Neural progenitor cell (in vitro differentiated cells): ENCODE measurements around the gene OTUD5. TPM values are rescaled to one million over a fixed set of nuclear protein-coding genes. Genes with fewer than 3 reads are reported as not detected.

Experiments used
- DNase-seq: peaks from one replicate; pipeline ENCODE4 v3.0.0-alpha.2; 2016; ENCODE audit warnings: low spot score
- H2AFZ ChIP-seq: fragments of 200-600 bp; sonication (generic); replicated peaks from 2 replicates; pipeline ENCODE4 v1.6.1; 2016; ENCODE audit warnings: antibody characterized with exemption
- H3F3A ChIP-seq: fragments of 200-600 bp; sonication (generic); 2 replicates; pipeline ENCODE4 v1.6.1; 2016; ENCODE audit warnings: antibody characterized with exemption, low read depth
- H3K27ac ChIP-seq: fragments of 200-600 bp; sonication (generic); 2 replicates; pipeline ENCODE4 v1.5.1; 2016; ENCODE audit warnings: mild to moderate bottlenecking
- H3K27me3 ChIP-seq: fragments of 200-600 bp; sonication (generic); 2 replicates; pipeline ENCODE4 v1.6.1; 2016; ENCODE audit warnings: mild to moderate bottlenecking, moderate library complexity
- H3K36me3 ChIP-seq: fragments of 200-600 bp; sonication (generic); 2 replicates; pipeline ENCODE4 v1.5.1; 2016
- H3K4me1 ChIP-seq: fragments of 200-600 bp; sonication (generic); 2 replicates; pipeline ENCODE4 v1.6.1; 2016; ENCODE audit warnings: mixed run types
- H3K4me2 ChIP-seq: fragments of 200-600 bp; sonication (generic); 2 replicates; pipeline ENCODE4 v1.6.1; 2016
- H3K4me3 ChIP-seq: fragments of 200-600 bp; sonication (generic); 2 replicates; pipeline ENCODE4 v1.5.1; 2016
- H3K79me2 ChIP-seq: fragments of 200-600 bp; sonication (generic); 2 replicates; pipeline ENCODE4 v1.6.1; 2016; ENCODE audit warnings: low read depth
- H3K9ac ChIP-seq: fragments of 200-600 bp; sonication (generic); 2 replicates; pipeline ENCODE4 v1.6.1; 2016
- H3K9me3 ChIP-seq: fragments of 200-600 bp; sonication (generic); 2 replicates; pipeline ENCODE4 v1.5.1; 2016; ENCODE audit warnings: low read depth
- H4K20me1 ChIP-seq: fragments of 200-600 bp; sonication (generic); 2 replicates; pipeline ENCODE4 v1.6.1; 2016; ENCODE audit warnings: low read depth
- H3K27ac Mint-ChIP-seq: 3 replicates; pipeline ENCODE4 v1.8.0; 2021; ENCODE audit warnings: mixed read lengths
- H3K27me3 Mint-ChIP-seq: 2 replicates; pipeline ENCODE4 v1.8.0; 2022; ENCODE audit warnings: low read depth, mild to moderate bottlenecking, inconsistent platforms, moderate library complexity, mixed read lengths; ENCODE audit not compliant: insufficient read depth
- H3K36me3 Mint-ChIP-seq: 3 replicates; pipeline ENCODE4 v1.8.0; 2021; ENCODE audit warnings: mixed read lengths
- H3K4me1 Mint-ChIP-seq: 3 replicates; pipeline ENCODE4 v1.8.0; 2021; ENCODE audit warnings: mixed read lengths
- H3K4me3 Mint-ChIP-seq: 3 replicates; pipeline ENCODE4 v1.8.0; 2021; ENCODE audit warnings: mild to moderate bottlenecking, moderate library complexity, mixed read lengths
- H3K9me3 Mint-ChIP-seq: 3 replicates; pipeline ENCODE4 v1.8.0; 2020; ENCODE audit warnings: mixed read lengths
- CTCF ChIP-seq: fragments of 200-600 bp; sonication (generic); IDR thresholded peaks from 2 replicates; pipeline ENCODE4 v1.5.1; 2017; ENCODE audit warnings: antibody characterized with exemption, mild to moderate bottlenecking
- EZH2 ChIP-seq: fragments of 200-600 bp; sonication (generic); IDR thresholded peaks from 2 replicates; pipeline ENCODE4 v1.6.1; 2017; ENCODE audit warnings: antibody characterized with exemption, mild to moderate bottlenecking, moderate library complexity
- EZH2phosphoT487 ChIP-seq: fragments of 200-600 bp; sonication (generic); IDR thresholded peaks from 2 replicates; pipeline ENCODE4 v1.6.1; 2017; ENCODE audit warnings: antibody characterized with exemption
- total RNA-seq: library from RNA; depleted of rRNA; stranded (reverse); fragments of >200 nt; gene quantifications from 2 replicates; pipeline ENCODE4 v1.2.3, GENCODE V29; 2015; ENCODE audit warnings: low replicate concordance

OTUD5 gene
- total RNA-seq, 1 donor from 2014 or later, result 38.6 TPM

DNA sequence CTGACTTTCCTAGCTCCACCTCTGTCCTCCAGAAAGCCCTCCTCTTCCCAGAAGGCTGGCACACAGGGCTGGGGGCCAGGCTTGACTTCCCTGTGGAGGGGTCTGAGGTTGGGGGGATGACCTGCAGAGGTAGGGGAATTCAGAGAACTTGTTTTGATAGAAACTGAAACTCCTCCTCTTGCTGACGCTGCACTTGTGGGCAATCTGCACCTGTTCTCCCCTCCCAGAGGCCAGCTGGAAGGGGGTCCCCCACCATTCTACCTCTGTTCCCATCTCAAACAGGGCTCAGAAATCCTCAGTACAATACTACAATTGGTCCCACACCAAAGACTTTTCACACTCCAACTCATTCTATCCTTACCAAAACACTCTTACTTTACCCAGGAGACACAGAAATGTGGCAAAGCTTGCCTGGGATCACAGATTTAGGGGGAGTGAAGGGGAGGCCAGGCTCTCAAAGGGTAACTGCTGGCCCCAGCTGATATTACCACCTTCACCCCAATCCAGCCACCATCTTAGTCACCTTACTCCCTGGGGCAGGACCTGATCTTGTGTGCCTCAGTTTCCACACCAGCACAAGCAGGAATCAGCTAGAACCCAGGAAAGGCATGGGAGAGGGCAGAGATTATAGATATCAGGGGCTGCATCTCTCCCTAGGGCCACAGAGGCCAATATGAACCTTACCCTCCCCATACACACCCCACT is 18.5 kb downstream of the OTUD5 start:
- no peak overlapping the region for H3K27ac ChIP-seq
- Mint-ChIP-seq H3K9me3 (peaks cover 8% of the 10 kb centered on the region), H3K27me3 (peaks cover 6% of the 10 kb centered on the region), H3K4me1 (no peaks in the 10 kb centered on the region), H3K36me3 (peaks cover 5% of the 10 kb centered on the region), H3K27ac (no peak overlapping the region), H3K4me3 (no peak overlapping the region)
- TF ChIP-seq EZH2 (no peak), CTCF (no peak), EZH2phosphoT487 (no peak)
- no peaks in the 10 kb centered on the region for H3K27me3 ChIP-seq
- H4K20me1 ChIP-seq, result peaks cover 15% of the 10 kb centered on the region
- no peaks in the 10 kb centered on the region for H3K9me3 ChIP-seq
- no peak overlapping the region for H2AFZ ChIP-seq
- no peak overlapping the region for H3K4me3 ChIP-seq
- H3K4me1 ChIP-seq, result no peaks in the 10 kb centered on the region
- H3K79me2 ChIP-seq, result peaks cover 69% of the 10 kb centered on the region
- peaks cover 3% of the 10 kb centered on the region for H3F3A ChIP-seq
- H3K36me3 ChIP-seq, result no peaks in the 10 kb centered on the region
- H3K4me2 ChIP-seq, result no peak overlapping the region
- DNase-seq, result no peak
- H3K9ac ChIP-seq, result no peak overlapping the region

GRCh38 chrX:48937054-48937907 is 20.1 kb downstream of the OTUD5 start:
- TF ChIP-seq EZH2 (no peak), CTCF (peak; percentile 46), EZH2phosphoT487 (no peak)
- Histone ChIP-seq H3F3A (peaks cover 3% of the 10 kb centered on the region), H2AFZ (no peak overlapping the region), H3K4me1 (no peaks in the 10 kb centered on the region), H3K4me3 (no peak overlapping the region), H3K27ac (no peak overlapping the region), H3K79me2 (peaks cover 55% of the 10 kb centered on the region), H3K4me2 (peak overlapping the region; percentile 33), H3K9me3 (no peaks in the 10 kb centered on the region), H4K20me1 (peaks cover 15% of the 10 kb centered on the region), H3K36me3 (no peaks in the 10 kb centered on the region), H3K9ac (no peak overlapping the region), H3K27me3 (no peaks in the 10 kb centered on the region)
- H3K27me3 Mint-ChIP-seq, result peaks cover 4% of the 10 kb centered on the region
- no peak overlapping the region for H3K27ac Mint-ChIP-seq
- peak; percentile 39 for DNase-seq
- H3K9me3 Mint-ChIP-seq, result peaks cover 10% of the 10 kb centered on the region
- no peaks in the 10 kb centered on the region for H3K4me1 Mint-ChIP-seq
- H3K36me3 Mint-ChIP-seq, result peaks cover 9% of the 10 kb centered on the region
- no peak overlapping the region for H3K4me3 Mint-ChIP-seq

DNA sequence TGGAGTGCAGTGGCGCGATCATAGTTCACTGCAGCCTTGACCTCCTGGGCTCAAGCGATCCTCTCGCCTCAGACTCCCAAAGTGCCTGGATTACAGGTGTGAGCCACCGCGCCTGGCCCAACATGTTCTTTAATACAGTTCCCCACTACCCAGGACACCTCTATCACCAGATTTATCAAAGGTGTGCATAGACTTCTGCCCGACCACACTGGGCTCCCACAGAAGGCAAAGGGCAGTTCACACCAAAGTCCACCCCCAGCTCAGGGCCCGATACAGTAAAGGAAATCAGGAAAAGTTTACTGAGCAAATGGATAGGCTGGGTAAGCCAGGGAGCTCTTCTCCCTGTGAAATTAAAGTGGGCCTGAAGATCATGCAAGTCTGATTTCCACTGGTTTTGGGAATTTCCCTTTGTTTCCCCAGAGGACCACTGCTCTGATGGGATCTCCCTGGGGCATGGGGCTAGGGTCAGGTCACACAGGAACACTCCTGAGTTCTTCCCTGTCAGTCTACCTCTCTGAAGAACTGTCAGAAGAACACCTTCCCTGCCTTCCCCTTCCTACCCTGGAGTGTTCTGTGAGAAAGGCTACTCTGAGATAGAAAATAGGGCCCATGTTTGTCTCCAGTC is 20.9 kb downstream of the OTUD5 start:
- no peaks in the 10 kb centered on the region for H3K36me3 ChIP-seq
- peaks cover 51% of the 10 kb centered on the region for H3K79me2 ChIP-seq
- Mint-ChIP-seq H3K4me1 (no peaks in the 10 kb centered on the region), H3K27ac (no peak overlapping the region), H3K4me3 (no peak overlapping the region), H3K9me3 (peaks cover 10% of the 10 kb centered on the region), H3K36me3 (peaks cover 7% of the 10 kb centered on the region), H3K27me3 (peaks cover 2% of the 10 kb centered on the region)
- peaks cover 15% of the 10 kb centered on the region for H4K20me1 ChIP-seq
- H3K4me1 ChIP-seq, result no peaks in the 10 kb centered on the region
- DNase-seq, result no peak
- H3K4me3 ChIP-seq, result no peak overlapping the region
- H3K9me3 ChIP-seq, result no peaks in the 10 kb centered on the region
- no peak overlapping the region for H2AFZ ChIP-seq
- no peak overlapping the region for H3K27ac ChIP-seq
- no peak overlapping the region for H3K9ac ChIP-seq
- peaks cover 3% of the 10 kb centered on the region for H3F3A ChIP-seq
- TF ChIP-seq CTCF, result no peak
- no peak for TF ChIP-seq EZH2phosphoT487
- no peak for TF ChIP-seq EZH2
- H3K27me3 ChIP-seq, result no peaks in the 10 kb centered on the region
- H3K4me2 ChIP-seq, result peak overlapping the region; percentile 33
